ENCODE measurements around the gene GRIK3. TPM values are rescaled to one million over a fixed set of nuclear protein-coding genes. Genes with fewer than 3 reads are reported as not detected.

The GRIK3 gene
- total and polyA plus RNA-seq, 2 of the 8 experiments (the other 6 are each of a cell fraction or from before 2014, with no cell fraction given), result 2.1 to 3.4 TPM

- TF ChIP-seq ATF2 (IDR thresholded peaks at IDR 0.05; ENCODE audit: low read length) (no peak), CHD7 (IDR thresholded peaks at IDR 0.05; ENCODE audit: insufficient replicate concordance, low read length) (no peak)
Observed at GRCh38 chr1:36951761-36952160, 82.6 kb downstream of the GRIK3 start (continued).
